ENCODE results near the gene SPTBN4. TPM values are rescaled to one million over a fixed set of nuclear protein-coding genes. Genes with fewer than 3 reads are reported as not detected.

SPTBN4 gene
- total and polyA plus RNA-seq, 2 donors (not counting 1 experiment from before 2014, with no cell fraction given): 0.03 to 0.67 TPM

GRCh38 chr19:40517248-40517647 lies 50.4 kb downstream of the SPTBN4 start:
- CTCF ChIA-PET: interaction anchor here (0.7 kb wide), 1 partner anchor 173 kb away, joined by 3 read pairs; the partner anchor contains the start of gene NUMBL
- no peak for TF ChIP-seq CTCF (IDR thresholded peaks at IDR 0.05)
- no peak for TF ChIP-seq EZH2 (IDR thresholded peaks at IDR 0.05; ENCODE audit: borderline replicate concordance, insufficient read depth, low read depth, low read length, poor library complexity, severe bottlenecking)
- peaks cover 2 to 4% of the 10 kb centered on the region in 2 donors for H3K4me1 ChIP-seq (ENCODE audit: control insufficient read depth in 2 of 2, insufficient read depth in 2 of 2, low read length in 2 of 2)

GRCh38 chr19:40519352-40520322 lies 52.8 kb downstream of the SPTBN4 start:
- Histone ChIP-seq H4K20me1 (ENCODE audit: control insufficient read depth, insufficient read depth, low read length, poor library complexity, severe bottlenecking) (no peaks in the 10 kb centered on the region), H3K4me2 (replicated peaks; ENCODE audit: low read depth, low read length, poor library complexity, severe bottlenecking) (no peak overlapping the region), H3K27ac (ENCODE audit: low read length in 2 of 2) (no peak overlapping the region), H3K9me3 (ENCODE audit: control extremely low read depth in 1 of 3, control insufficient read depth in 2 of 3, insufficient read depth in 1 of 3, low read length in 2 of 3) (no peaks in the 10 kb centered on the region), H3K27me3 (replicated peaks in 1 of 4; ENCODE audit: control extremely low read depth in 1 of 4, control insufficient read depth in 3 of 4, insufficient read depth in 4 of 4, low read length in 3 of 4) (peaks cover 0 to 19% (median 3%) of the 10 kb centered on the region in 4 experiments), H3K4me1 (ENCODE audit: control insufficient read depth in 2 of 2, insufficient read depth in 2 of 2, low read length in 2 of 2) (no peaks in the 10 kb centered on the region), H3K9ac (ENCODE audit: low read length) (no peak overlapping the region), H3K79me2 (ENCODE audit: control insufficient read depth, insufficient read depth, low read length) (no peaks in the 10 kb centered on the region), H2AFZ (ENCODE audit: insufficient read depth, low read depth, low read length, poor library complexity, severe bottlenecking) (no peak overlapping the region), H3K4me3 (ENCODE audit: control extremely low read depth in 1 of 5, extremely low read depth in 1 of 5, insufficient read depth in 1 of 5, low read depth in 2 of 5, low read length in 4 of 5) (no peak overlapping the region), H3K36me3 (replicated peaks in 1 of 2; ENCODE audit: control extremely low read depth in 1 of 2, control insufficient read depth in 1 of 2, extremely low read depth in 1 of 2, insufficient read depth in 2 of 2, low read length in 1 of 2) (no peaks in the 10 kb centered on the region)
- ChIA-PET CTCF (interaction anchor here (0.7 kb wide), 1 partner anchor 91 kb away, joined by 4 read pairs; no protein-coding TSS in a partner anchor), POLR2A (no interaction called here)
- intact Hi-C loops (cut with micrococcal nuclease): loop anchor here (2.0 kb wide), 1 partner anchor 99 kb away; no protein-coding TSS in a partner anchor
- WGBS (ENCODE audit: insufficient coverage): 15% methylated on average over 91 of the region's 91 CpGs
- no peaks in the 10 kb centered on the region for H3K9me3 Mint-ChIP-seq (ENCODE audit: insufficient read depth)
- no peak overlapping the region for H3K27ac Mint-ChIP-seq
- no peaks in the 10 kb centered on the region for H3K4me1 Mint-ChIP-seq
- TF ChIP-seq CTCF (IDR thresholded peaks at IDR 0.05) (no peak), EZH2 (IDR thresholded peaks at IDR 0.05; ENCODE audit: borderline replicate concordance, insufficient read depth, low read depth, low read length, poor library complexity, severe bottlenecking) (no peak)
- ATAC-seq (ENCODE audit: low read depth) (no peak), DNase-seq (no peak)
- H3K4me3 Mint-ChIP-seq: no peak overlapping the region
- peaks cover 23% of the 10 kb centered on the region for H3K27me3 Mint-ChIP-seq

More at GRCh38 chr19:40517248-40517647, 50.4 kb downstream of the SPTBN4 start:
- WGBS (ENCODE audit: insufficient coverage): 86% methylated on average over 4 of the region's 9 CpGs
- Histone ChIP-seq H4K20me1 (ENCODE audit: control insufficient read depth, insufficient read depth, low read length, poor library complexity, severe bottlenecking) (no peaks in the 10 kb centered on the region), H3K9ac (ENCODE audit: low read length) (no peak overlapping the region), H2AFZ (ENCODE audit: insufficient read depth, low read depth, low read length, poor library complexity, severe bottlenecking) (no peak overlapping the region), H3K9me3 (ENCODE audit: control extremely low read depth in 1 of 3, control insufficient read depth in 2 of 3, insufficient read depth in 1 of 3, low read length in 2 of 3) (peaks cover 0 to 2% (median 0%) of the 10 kb centered on the region in 3 donors), H3K36me3 (replicated peaks in 1 of 2; ENCODE audit: control extremely low read depth in 1 of 2, control insufficient read depth in 1 of 2, extremely low read depth in 1 of 2, insufficient read depth in 2 of 2, low read length in 1 of 2) (no peaks in the 10 kb centered on the region), H3K4me2 (replicated peaks; ENCODE audit: low read depth, low read length, poor library complexity, severe bottlenecking) (no peak overlapping the region), H3K4me3 (ENCODE audit: control extremely low read depth in 1 of 5, extremely low read depth in 1 of 5, insufficient read depth in 1 of 5, low read depth in 2 of 5, low read length in 4 of 5) (no peak overlapping the region), H3K27me3 (replicated peaks in 1 of 4; ENCODE audit: control extremely low read depth in 1 of 4, control insufficient read depth in 3 of 4, insufficient read depth in 4 of 4, low read length in 3 of 4) (peaks cover 0 to 38% (median 10%) of the 10 kb centered on the region in 4 experiments), H3K27ac (ENCODE audit: low read length in 2 of 2) (no peak overlapping the region), H3K79me2 (ENCODE audit: control insufficient read depth, insufficient read depth, low read length) (no peaks in the 10 kb centered on the region)
- peaks cover under 1% of the 10 kb centered on the region for H3K4me1 Mint-ChIP-seq
- H3K9me3 Mint-ChIP-seq (ENCODE audit: insufficient read depth): no peaks in the 10 kb centered on the region
- H3K27me3 Mint-ChIP-seq: peaks cover 38% of the 10 kb centered on the region
- no peak for DNase-seq
- ATAC-seq (ENCODE audit: low read depth): no peak
- POLR2A ChIA-PET: no interaction called here
- no peak overlapping the region for H3K27ac Mint-ChIP-seq
- intact Hi-C loops (cut with micrococcal nuclease): no loop called here
- no peak overlapping the region for H3K4me3 Mint-ChIP-seq

Measured in B cell (primary cell).